GM12878 (cell line): ENCODE measurements around the gene CTSO. TPM values are rescaled to one million over a fixed set of nuclear protein-coding genes. Genes with fewer than 3 reads are reported as not detected.

Experiments
- BHLHE40 ChIP-seq, 2 experiments: fragments of 450-650 bp in 1 of 2; IDR thresholded peaks; 2 replicates each; pipeline ENCODE4 v1.6.1; 2011 to 2017; ENCODE audit warnings: low read depth in 2 of 2, borderline replicate concordance in 1 of 2, improper control_type of control experiment in 1 of 2, low read length in 1 of 2, mild to moderate bottlenecking in 1 of 2
- CHD1 ChIP-seq: IDR thresholded peaks from 2 replicates; pipeline ENCODE4 v1.6.1; 2012; ENCODE audit warnings: low read depth, low read length, improper control_type of control experiment
- EZH2 ChIP-seq: IDR thresholded peaks from 2 replicates; pipeline ENCODE4 v1.6.1; 2012; ENCODE audit warnings: low read depth, mild to moderate bottlenecking, control low read depth, inconsistent platforms, low read length, borderline replicate concordance; ENCODE audit not compliant: control insufficient read depth
- IKZF2 ChIP-seq, 2 experiments: fragments of 450-650 bp; IDR thresholded peaks; 2 replicates each; pipeline ENCODE4 v1.6.1; 2017; ENCODE audit warnings: mild to moderate bottlenecking in 2 of 2, moderate library complexity in 2 of 2
- IRF4 ChIP-seq: IDR thresholded peaks from 2 replicates; pipeline ENCODE4 v1.6.1; 2011; ENCODE audit warnings: low read depth, low read length
- PAX8 ChIP-seq: fragments of 450-650 bp; IDR thresholded peaks from 2 replicates; pipeline ENCODE4 v1.6.1; 2017; ENCODE audit warnings: mild to moderate bottlenecking, moderate library complexity
- POLR2A ChIP-seq: IDR thresholded peaks from 2 replicates; pipeline ENCODE4 v1.6.1; 2011; ENCODE audit warnings: low read depth, mild to moderate bottlenecking, low read length
- POU2F2 ChIP-seq: IDR thresholded peaks from 3 replicates; pipeline ENCODE4 v1.6.1; 2011; ENCODE audit warnings: low read depth, mild to moderate bottlenecking, low read length, borderline replicate concordance
- REST ChIP-seq: IDR thresholded peaks from 2 replicates; pipeline ENCODE4 v1.6.1; 2012; ENCODE audit warnings: mild to moderate bottlenecking, low read depth, low read length
- polyA plus RNA-seq, 11 experiments: library from polyadenylated mRNA; depleted of rRNA in 4 of 11; unstranded in 6 of 11; stranded (reverse) in 5 of 11; fragments of >200 nt; fragmentation: Nextera tagmentation in 4 of 11; fragmentation: Illumina TruSeq in 1 of 11; extraction: Ambion mirVana in 4 of 11; extraction: Trizol in 1 of 11; gene quantifications; 1 replicate in 1 of 11; 2 replicates in 10 of 11; pipeline versions ENCODE4 v1.2.1 to v1.2.3, GENCODE V29; 2011 to 2016; ENCODE audit warnings: inconsistent platforms in 2 of 11, missing spikeins in 2 of 11, low read depth in 1 of 11
- total RNA-seq, 4 experiments: library from RNA; depleted of rRNA in 3 of 4; stranded (reverse); fragments of >200 nt in 3 of 4; fragmentation: Illumina TruSeq in 1 of 4; extraction: Trizol in 1 of 4; gene quantifications; 2 replicates each; pipeline versions ENCODE4 v1.2.1 to v1.2.3, GENCODE V29; 2013 to 2021
- TF ChIP-seq, protein P1 (sequence below): fragments of 450-650 bp; IDR thresholded peaks from 2 replicates; pipeline ENCODE4 v1.6.1; 2017; ENCODE audit warnings: mild to moderate bottlenecking, moderate library complexity
- TF ChIP-seq, protein P2 (sequence below): fragments of 450-650 bp; formaldehyde crosslinking; IDR thresholded peaks from 2 replicates; pipeline ENCODE4 v1.5.0; 2022; ENCODE audit warnings: mild to moderate bottlenecking, missing genetic modification characterization

The CTSO gene
- total and polyA plus RNA-seq, 10 of the 15 experiments (the other 5 are each of a cell fraction or from before 2014, with no cell fraction given) = 3.9 to 9.7 (median 7.0) TPM

DNA sequence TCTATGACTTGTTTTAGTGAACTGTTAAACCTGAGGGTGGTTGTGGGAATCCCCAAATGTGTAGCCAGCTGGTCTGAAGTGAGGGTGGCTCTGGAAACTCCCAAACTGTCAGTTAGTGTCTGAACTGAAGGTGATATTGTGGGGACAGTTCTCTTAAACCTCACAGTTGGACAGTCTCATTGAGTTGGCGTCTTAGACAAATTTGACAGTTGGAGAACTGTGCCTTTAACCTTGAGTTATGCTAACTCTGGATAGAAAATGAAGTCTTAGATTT, 20.7 kb upstream of the CTSO start (continued):
- TF ChIP-seq, protein P1, sequence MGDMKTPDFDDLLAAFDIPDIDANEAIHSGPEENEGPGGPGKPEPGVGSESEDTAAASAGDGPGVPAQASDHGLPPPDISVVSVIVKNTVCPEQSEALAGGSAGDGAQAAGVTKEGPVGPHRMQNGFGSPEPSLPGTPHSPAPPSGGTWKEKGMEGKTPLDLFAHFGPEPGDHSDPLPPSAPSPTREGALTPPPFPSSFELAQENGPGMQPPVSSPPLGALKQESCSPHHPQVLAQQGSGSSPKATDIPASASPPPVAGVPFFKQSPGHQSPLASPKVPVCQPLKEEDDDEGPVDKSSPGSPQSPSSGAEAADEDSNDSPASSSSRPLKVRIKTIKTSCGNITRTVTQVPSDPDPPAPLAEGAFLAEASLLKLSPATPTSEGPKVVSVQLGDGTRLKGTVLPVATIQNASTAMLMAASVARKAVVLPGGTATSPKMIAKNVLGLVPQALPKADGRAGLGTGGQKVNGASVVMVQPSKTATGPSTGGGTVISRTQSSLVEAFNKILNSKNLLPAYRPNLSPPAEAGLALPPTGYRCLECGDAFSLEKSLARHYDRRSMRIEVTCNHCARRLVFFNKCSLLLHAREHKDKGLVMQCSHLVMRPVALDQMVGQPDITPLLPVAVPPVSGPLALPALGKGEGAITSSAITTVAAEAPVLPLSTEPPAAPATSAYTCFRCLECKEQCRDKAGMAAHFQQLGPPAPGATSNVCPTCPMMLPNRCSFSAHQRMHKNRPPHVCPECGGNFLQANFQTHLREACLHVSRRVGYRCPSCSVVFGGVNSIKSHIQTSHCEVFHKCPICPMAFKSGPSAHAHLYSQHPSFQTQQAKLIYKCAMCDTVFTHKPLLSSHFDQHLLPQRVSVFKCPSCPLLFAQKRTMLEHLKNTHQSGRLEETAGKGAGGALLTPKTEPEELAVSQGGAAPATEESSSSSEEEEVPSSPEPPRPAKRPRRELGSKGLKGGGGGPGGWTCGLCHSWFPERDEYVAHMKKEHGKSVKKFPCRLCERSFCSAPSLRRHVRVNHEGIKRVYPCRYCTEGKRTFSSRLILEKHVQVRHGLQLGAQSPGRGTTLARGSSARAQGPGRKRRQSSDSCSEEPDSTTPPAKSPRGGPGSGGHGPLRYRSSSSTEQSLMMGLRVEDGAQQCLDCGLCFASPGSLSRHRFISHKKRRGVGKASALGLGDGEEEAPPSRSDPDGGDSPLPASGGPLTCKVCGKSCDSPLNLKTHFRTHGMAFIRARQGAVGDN = no peak; the same call in 1 of the 2 replicates
- TF ChIP-seq POU2F2 (peak; percentile 42; the same call in 1 of the 3 replicates), REST (no peak), BHLHE40 (IDR thresholded peaks at IDR 0.05; ENCODE audit: borderline replicate concordance in 1 of 2, low read depth in 2 of 2, low read length in 1 of 2) (no peak), IRF4 (no peak), IKZF2 (IDR thresholded peaks at IDR 0.05) (peak; percentile 51 to 53; a peak in 2 of 4 replicates), EZH2 (no peak), POLR2A (no peak), PAX8 (no peak), CHD1 (no peak)
- TF ChIP-seq, protein P2, sequence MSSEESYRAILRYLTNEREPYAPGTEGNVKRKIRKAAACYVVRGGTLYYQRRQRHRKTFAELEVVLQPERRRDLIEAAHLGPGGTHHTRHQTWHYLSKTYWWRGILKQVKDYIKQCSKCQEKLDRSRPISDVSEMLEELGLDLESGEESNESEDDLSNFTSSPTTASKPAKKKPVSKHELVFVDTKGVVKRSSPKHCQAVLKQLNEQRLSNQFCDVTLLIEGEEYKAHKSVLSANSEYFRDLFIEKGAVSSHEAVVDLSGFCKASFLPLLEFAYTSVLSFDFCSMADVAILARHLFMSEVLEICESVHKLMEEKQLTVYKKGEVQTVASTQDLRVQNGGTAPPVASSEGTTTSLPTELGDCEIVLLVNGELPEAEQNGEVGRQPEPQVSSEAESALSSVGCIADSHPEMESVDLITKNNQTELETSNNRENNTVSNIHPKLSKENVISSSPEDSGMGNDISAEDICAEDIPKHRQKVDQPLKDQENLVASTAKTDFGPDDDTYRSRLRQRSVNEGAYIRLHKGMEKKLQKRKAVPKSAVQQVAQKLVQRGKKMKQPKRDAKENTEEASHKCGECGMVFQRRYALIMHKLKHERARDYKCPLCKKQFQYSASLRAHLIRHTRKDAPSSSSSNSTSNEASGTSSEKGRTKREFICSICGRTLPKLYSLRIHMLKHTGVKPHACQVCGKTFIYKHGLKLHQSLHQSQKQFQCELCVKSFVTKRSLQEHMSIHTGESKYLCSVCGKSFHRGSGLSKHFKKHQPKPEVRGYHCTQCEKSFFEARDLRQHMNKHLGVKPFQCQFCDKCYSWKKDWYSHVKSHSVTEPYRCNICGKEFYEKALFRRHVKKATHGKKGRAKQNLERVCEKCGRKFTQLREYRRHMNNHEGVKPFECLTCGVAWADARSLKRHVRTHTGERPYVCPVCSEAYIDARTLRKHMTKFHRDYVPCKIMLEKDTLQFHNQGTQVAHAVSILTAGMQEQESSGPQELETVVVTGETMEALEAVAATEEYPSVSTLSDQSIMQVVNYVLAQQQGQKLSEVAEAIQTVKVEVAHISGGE = no peak
